Fibroblast of skin of back (primary cell): Measurements from ENCODE around the gene R3HDML.
"Not testable (repeated sequence)": the region's sequence is repeated elsewhere in the genome, so short reads cannot be mapped to it uniquely, and the experiment has no call there.

Source experiments
- DNase-seq: peaks from one replicate; pipeline ENCODE4 v3.0.0-alpha.2; 2013

The R3HDML gene

GRCh38 chr20:44328428-44328827 is 8.4 kb upstream of the R3HDML start:
- no peak for DNase-seq

GRCh38 chr20:44331201-44331600 is 5.6 kb upstream of the R3HDML start:
- DNase-seq = no peak

GRCh38 chr20:44334306-44334705 is 2.5 kb upstream of the R3HDML start:
- no peak for DNase-seq

GRCh38 chr20:44334709-44335108 is 2.1 kb upstream of the R3HDML start:
- DNase-seq = no peak

- DNase-seq = no peak
These were observed 1.2 kb upstream of the R3HDML start for GRCh38 chr20:44335675-44336074.

- no peak for DNase-seq
These were observed 757 bp upstream of the R3HDML start for GRCh38 chr20:44336086-44336485.

GRCh38 chr20:44342248-44342647 is 5.4 kb downstream of the R3HDML start:
- DNase-seq = peak; percentile 9

- DNase-seq = no peak
These were observed 6.4 kb downstream of the R3HDML start for GRCh38 chr20:44343162-44343675.

GRCh38 chr20:44344723-44345122 is 7.9 kb downstream of the R3HDML start:
- DNase-seq = no peak

- DNase-seq = no peak
These were observed 8.3 kb downstream of the R3HDML start for GRCh38 chr20:44345147-44345546.

GRCh38 chr20:44345941-44346340 is 9.1 kb downstream of the R3HDML start:
- not testable (repeated sequence) for DNase-seq

GRCh38 chr20:44348168-44348659 is 11.4 kb downstream of the R3HDML start:
- DNase-seq = no peak

GRCh38 chr20:44349349-44349748 is 12.5 kb downstream of the R3HDML start:
- no peak for DNase-seq

GRCh38 chr20:44350567-44350966 is 13.7 kb downstream of the R3HDML start:
- DNase-seq = no peak

GRCh38 chr20:44354979-44355497 is 18.2 kb downstream of the R3HDML start:
- DNase-seq = no peak

GRCh38 chr20:44355498-44356352 is 18.9 kb downstream of the R3HDML start, which contains the start of gene HNF4A:
Gene HNF4A (plus strand): TSS chr20:44355699. CDS start chr20:44355805, 106 bp downstream.
- no peak for DNase-seq

GRCh38 chr20:44356353-44356723 is 19.5 kb downstream of the R3HDML start:
- no peak for DNase-seq

GRCh38 chr20:44357020-44357419 is 20.2 kb downstream of the R3HDML start:
- no peak for DNase-seq

GRCh38 chr20:44357555-44358125 is 20.8 kb downstream of the R3HDML start:
- no peak for DNase-seq

- DNase-seq = no peak
These were observed 21.9 kb downstream of the R3HDML start for GRCh38 chr20:44358776-44359175.

- DNase-seq = no peak
These were observed 23.4 kb downstream of the R3HDML start for GRCh38 chr20:44360221-44360620.

GRCh38 chr20:44361021-44361420 is 24.2 kb downstream of the R3HDML start:
- DNase-seq = no peak

GRCh38 chr20:44362466-44362940 is 25.7 kb downstream of the R3HDML start:
- no peak for DNase-seq
